H9 (cell line): ENCODE data around the gene CARS1. TPM values are rescaled to one million over a fixed set of nuclear protein-coding genes. Genes with fewer than 3 reads are reported as not detected.

Experiments used
- DNase-seq: peaks from one replicate; pipeline ENCODE4 v3.0.0-alpha.2; 2017
- H2AFZ ChIP-seq: one replicate; pipeline ENCODE4 v1.6.1; 2013; ENCODE audit warnings: mild to moderate bottlenecking, low read length, control low read depth, moderate library complexity
- H2AK5ac ChIP-seq: 2 replicates; pipeline ENCODE4 v1.6.1; 2013; ENCODE audit warnings: low read length, control low read depth, mixed read lengths; ENCODE audit not compliant: insufficient read length
- H2BK120ac ChIP-seq: one replicate; pipeline ENCODE4 v1.6.1; 2013; ENCODE audit warnings: low read depth, mild to moderate bottlenecking, low read length, control low read depth, inconsistent platforms; ENCODE audit not compliant: poor library complexity, severe bottlenecking
- H2BK12ac ChIP-seq: 2 replicates; pipeline ENCODE4 v1.6.1; 2013; ENCODE audit warnings: low read length, control low read depth, mixed read lengths, low read depth; ENCODE audit not compliant: insufficient read length
- H2BK15ac ChIP-seq: 2 replicates; pipeline ENCODE4 v1.6.1; 2013; ENCODE audit warnings: low read depth, low read length, control low read depth
- H2BK20ac ChIP-seq: one replicate; pipeline ENCODE4 v1.6.1; 2013; ENCODE audit warnings: low read depth, mild to moderate bottlenecking, low read length, control low read depth, inconsistent platforms; ENCODE audit not compliant: poor library complexity, severe bottlenecking
- H2BK5ac ChIP-seq: 2 replicates; pipeline ENCODE4 v1.6.1; 2013; ENCODE audit warnings: low read length, control low read depth, mixed read lengths; ENCODE audit not compliant: insufficient read length
- H3K14ac ChIP-seq: 2 replicates; pipeline ENCODE4 v1.6.1; 2013; ENCODE audit warnings: low read length, control low read depth; ENCODE audit not compliant: insufficient read depth
- H3K18ac ChIP-seq: 2 replicates; pipeline ENCODE4 v1.6.1; 2013; ENCODE audit warnings: low read depth, mild to moderate bottlenecking, mixed read lengths, low read length, control low read depth; ENCODE audit not compliant: insufficient read length
- H3K23ac ChIP-seq: 2 replicates; pipeline ENCODE4 v1.6.1; 2013; ENCODE audit warnings: low read length, control low read depth, mixed read lengths, low read depth; ENCODE audit not compliant: insufficient read length
- H3K23me2 ChIP-seq: 2 replicates; pipeline ENCODE4 v1.6.1; 2013; ENCODE audit warnings: low read depth, mild to moderate bottlenecking, mixed read lengths, low read length, control low read depth; ENCODE audit not compliant: insufficient read length, poor library complexity, severe bottlenecking
- H3K27ac ChIP-seq: 2 replicates; pipeline ENCODE4 v1.5.1; 2013; ENCODE audit warnings: low read length, control low read depth, mixed read lengths, low read depth; ENCODE audit not compliant: insufficient read length
- H3K27me3 ChIP-seq: 2 replicates; pipeline ENCODE4 v1.6.1; 2013; ENCODE audit warnings: low read length, control low read depth, inconsistent platforms; ENCODE audit not compliant: insufficient read depth
- H3K4ac ChIP-seq: 2 replicates; pipeline ENCODE4 v1.6.1; 2013; ENCODE audit warnings: low read depth, mild to moderate bottlenecking, control low read depth, inconsistent platforms, low read length, moderate library complexity
- H3K4me1 ChIP-seq: 2 replicates; pipeline ENCODE4 v1.6.1; 2013; ENCODE audit warnings: low read length, control low read depth, inconsistent platforms; ENCODE audit not compliant: insufficient read depth
- H3K4me2 ChIP-seq: 2 replicates; pipeline ENCODE4 v1.6.1; 2013; ENCODE audit warnings: low read length, control low read depth, mixed read lengths; ENCODE audit not compliant: insufficient read length, insufficient read depth
- H3K56ac ChIP-seq: 2 replicates; pipeline ENCODE4 v1.6.1; 2013; ENCODE audit warnings: low read depth, mild to moderate bottlenecking, mixed read lengths, low read length, control low read depth; ENCODE audit not compliant: insufficient read length
- H3K79me1 ChIP-seq: 2 replicates; pipeline ENCODE4 v1.6.1; 2013; ENCODE audit warnings: low read depth, mild to moderate bottlenecking, moderate library complexity, low read length, control low read depth, inconsistent platforms; ENCODE audit not compliant: insufficient read depth, poor library complexity, severe bottlenecking
- H3K79me2 ChIP-seq: 2 replicates; pipeline ENCODE4 v1.6.1; 2013; ENCODE audit warnings: low read length, control low read depth, inconsistent platforms; ENCODE audit not compliant: insufficient read depth
- H3K9ac ChIP-seq: 2 replicates; pipeline ENCODE4 v1.6.1; 2013; ENCODE audit warnings: low read length, control low read depth, mixed read lengths; ENCODE audit not compliant: insufficient read length; ENCODE audit errors: extremely low read depth
- H3K9me3 ChIP-seq: one replicate; pipeline ENCODE4 v1.6.1; 2013; ENCODE audit warnings: low read depth, low read length, inconsistent platforms; ENCODE audit not compliant: control insufficient read depth
- H3T11ph ChIP-seq: one replicate; pipeline ENCODE4 v1.6.1; 2013; ENCODE audit warnings: mild to moderate bottlenecking, low read length, control low read depth, inconsistent platforms
- H4K20me1 ChIP-seq: one replicate; pipeline ENCODE4 v1.6.1; 2013; ENCODE audit not compliant: control insufficient read depth, insufficient read length, insufficient read depth
- H4K5ac ChIP-seq: 2 replicates; pipeline ENCODE4 v1.6.1; 2013; ENCODE audit warnings: low read depth, mild to moderate bottlenecking, mixed read lengths, low read length, control low read depth; ENCODE audit not compliant: insufficient read length
- H4K8ac ChIP-seq: replicated peaks from 2 replicates; pipeline ENCODE4 v1.6.1; 2013; ENCODE audit warnings: low read length, control low read depth, mixed read lengths, low read depth; ENCODE audit not compliant: insufficient read length
- H4K91ac ChIP-seq: 2 replicates; pipeline ENCODE4 v1.6.1; 2013; ENCODE audit warnings: low read depth, mild to moderate bottlenecking, moderate library complexity, mixed read lengths, low read length, control low read depth; ENCODE audit not compliant: insufficient read length
- H3K27ac Mint-ChIP-seq, 3 experiments: 2 replicates in 2 of 3; 3 replicates in 1 of 3; pipeline ENCODE4 v1.8.0; 2020 to 2021; ENCODE audit warnings: mixed read lengths in 3 of 3, mild to moderate bottlenecking in 1 of 3, moderate library complexity in 1 of 3
- H3K27me3 Mint-ChIP-seq: 2 replicates; pipeline ENCODE4 v1.8.0; 2021; ENCODE audit warnings: low read depth, mild to moderate bottlenecking, moderate library complexity, mixed read lengths
- H3K36me3 Mint-ChIP-seq, 3 experiments: 2 replicates in 2 of 3; 3 replicates in 1 of 3; pipeline ENCODE4 v1.8.0; 2020 to 2021; ENCODE audit warnings: low read depth in 3 of 3, mixed read lengths in 3 of 3; ENCODE audit not compliant: insufficient read depth in 1 of 3
- H3K4me1 Mint-ChIP-seq, 2 experiments: 2 replicates each; pipeline ENCODE4 v1.8.0; 2020; ENCODE audit warnings: mixed read lengths in 2 of 2
- H3K4me3 Mint-ChIP-seq, 2 experiments: 2 replicates in 1 of 2; 3 replicates in 1 of 2; pipeline ENCODE4 v1.8.0; 2020 to 2021; ENCODE audit warnings: mild to moderate bottlenecking in 2 of 2, mixed read lengths in 2 of 2, moderate library complexity in 1 of 2
- H3K9me3 Mint-ChIP-seq, 2 experiments: 2 replicates in 1 of 2; 3 replicates in 1 of 2; pipeline ENCODE4 v1.8.0; 2020; ENCODE audit warnings: mild to moderate bottlenecking in 2 of 2, mixed read lengths in 2 of 2, moderate library complexity in 1 of 2
- CTCF ChIP-seq: fragments of 200-600 bp; sonication (generic); conservative IDR thresholded peaks from 3 replicates; pipeline ENCODE4 v1.8.0; 2021; ENCODE audit warnings: antibody characterized with exemption, mild to moderate bottlenecking
- WGBS: extraction: QIAGEN DNeasy Blood & Tissue Kit; methylation state at CpG from one replicate; pipeline ENCODE4 v1.1.7; 2013; ENCODE audit warnings: missing lambda C conversion rate, low lambda C conversion rate, mixed read lengths; ENCODE audit not compliant: insufficient read length; ENCODE audit errors: extremely low coverage; 5-methylcytosine and 5-hydroxymethylcytosine counted together
- total RNA-seq: library from RNA; stranded (reverse); gene quantifications from 2 replicates; pipeline ENCODE4 v1.2.1, GENCODE V29; 2021

CARS1 gene
- total RNA-seq, 1 experiment from 2014 or later: 92.3 TPM

DNA sequence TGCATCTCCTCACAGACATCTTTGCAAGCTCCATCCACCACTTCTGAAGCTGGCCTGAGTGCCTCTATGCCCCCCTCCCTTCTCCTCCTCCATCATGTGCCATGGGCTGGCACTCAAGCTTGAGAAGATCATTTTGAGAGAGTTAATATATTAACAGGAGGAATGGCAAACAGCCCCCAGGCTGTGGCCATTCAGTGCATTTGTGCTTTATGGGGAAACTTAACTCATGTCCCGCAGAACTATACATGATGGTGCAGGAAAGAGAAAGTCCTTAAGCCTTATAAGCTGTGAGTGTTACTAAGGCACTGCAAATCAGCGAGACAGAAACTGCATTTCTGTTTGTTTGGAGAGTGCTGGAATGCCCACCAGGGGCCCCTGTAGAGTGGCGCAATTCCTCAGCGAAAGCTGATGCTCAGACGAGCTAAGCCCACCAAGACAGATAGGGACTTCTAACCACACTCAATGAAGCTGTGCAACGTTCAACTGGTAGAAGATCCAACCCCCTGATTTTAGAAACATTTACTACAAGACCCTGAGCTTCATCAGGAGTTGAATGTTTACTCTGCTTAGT is 101.2 kb downstream of the CARS1 start:
- no peak overlapping the region for H3K4me3 Mint-ChIP-seq
- H3K36me3 Mint-ChIP-seq: peaks cover 69 to 97% (median 88%) of the 10 kb centered on the region in 3 experiments
- Histone ChIP-seq H4K91ac (no peak overlapping the region), H3K23ac (no peak overlapping the region), H2BK5ac (no peak overlapping the region), H2AK5ac (no peak overlapping the region), H4K20me1 (no peaks in the 10 kb centered on the region), H3K27me3 (no peaks in the 10 kb centered on the region), H3K4me1 (no peaks in the 10 kb centered on the region), H3K14ac (no peak overlapping the region), H2BK15ac (no peak overlapping the region), H2AFZ (no peak overlapping the region), H3K9me3 (no peaks in the 10 kb centered on the region), H3K23me2 (no peaks in the 10 kb centered on the region), H4K5ac (no peak overlapping the region), H4K8ac (no peak overlapping the region), H2BK12ac (no peak overlapping the region), H3K18ac (no peak overlapping the region), H3K4me2 (no peak overlapping the region), H3K9ac (no peak overlapping the region), H3K4ac (no peak overlapping the region), H3T11ph (no peak overlapping the region), H2BK120ac (no peak overlapping the region), H3K79me1 (no peaks in the 10 kb centered on the region), H2BK20ac (no peak overlapping the region), H3K79me2 (no peaks in the 10 kb centered on the region; the same call in 1 of the 2 replicates), H3K56ac (no peak overlapping the region), H3K27ac (no peak overlapping the region)
- H3K4me1 Mint-ChIP-seq: peaks cover 11% of the 10 kb centered on the region in 2 experiments
- H3K27me3 Mint-ChIP-seq: no peaks in the 10 kb centered on the region; the same call in 1 of the 2 replicates
- no peaks in the 10 kb centered on the region for H3K9me3 Mint-ChIP-seq
- peak; percentile 47 for TF ChIP-seq CTCF
- no peak for DNase-seq
- WGBS: no CpG with 5 or more reads among the region's 6 CpGs
- peak overlapping the region in 2 of 3 experiments; percentile 55 to 68; a peak in 3 of 7 replicates for H3K27ac Mint-ChIP-seq
